ENCODE data around the gene MYLK. TPM values are rescaled to one million over a fixed set of nuclear protein-coding genes. Genes with fewer than 3 reads are reported as not detected.

Gene MYLK
- total RNA-seq, 2 experiments from 2014 or later: 0.22 TPM; not detected in 1

GRCh38 chr3:123650101-123650500 is 234.0 kb downstream of the MYLK start:
- Mint-ChIP-seq H3K4me1 (ENCODE audit: low read depth) (no peaks in the 10 kb centered on the region), H3K9me3 (no peaks in the 10 kb centered on the region), H3K4me3 (no peak overlapping the region), H3K27me3 (no peaks in the 10 kb centered on the region), H3K36me3 (ENCODE audit: low read depth) (no peaks in the 10 kb centered on the region), H3K27ac (no peak overlapping the region)
- CTCF ChIA-PET: no interaction called here
- Histone ChIP-seq H3K4me1 (ENCODE audit: insufficient read depth, low read length) (no peaks in the 10 kb centered on the region), H3K27me3 (ENCODE audit: control insufficient read depth in 1 of 2, insufficient read depth in 2 of 2, low read length in 2 of 2) (no peaks in the 10 kb centered on the region), H3K36me3 (ENCODE audit: insufficient read depth, low read length) (no peaks in the 10 kb centered on the region), H3K4me3 (ENCODE audit: low read length) (no peak overlapping the region), H3K27ac (ENCODE audit: low read depth in 1 of 2, low read length in 2 of 2) (no peak overlapping the region), H3K9me3 (ENCODE audit: control insufficient read depth in 1 of 2, insufficient read depth in 1 of 2, low read length in 2 of 2) (no peaks in the 10 kb centered on the region)
- POLR2A ChIA-PET: no interaction called here
- TF ChIP-seq CTCF (IDR thresholded peaks at IDR 0.05): no peak
- no peak for ATAC-seq (ENCODE audit: poor library complexity)
- DNase-seq: no peak
- intact Hi-C loops (cut with DNase I, micrococcal nuclease): no loop called here

GRCh38 chr3:123648696-123649405 is 235.3 kb downstream of the MYLK start:
- intact Hi-C loops (cut with DNase I, micrococcal nuclease): no loop called here
- H3K4me3 ChIP-seq (ENCODE audit: low read length): no peak overlapping the region

GRCh38 chr3:123644358-123644757 is 239.8 kb downstream of the MYLK start:
- CTCF ChIA-PET: no interaction called here
- H3K9me3 Mint-ChIP-seq: no peaks in the 10 kb centered on the region

More at GRCh38 chr3:123648696-123649405, 235.3 kb downstream of the MYLK start:
- H3K4me1 ChIP-seq (ENCODE audit: insufficient read depth, low read length): no peaks in the 10 kb centered on the region
- Mint-ChIP-seq H3K4me1 (ENCODE audit: low read depth) (no peaks in the 10 kb centered on the region), H3K4me3 (no peak overlapping the region), H3K9me3 (no peaks in the 10 kb centered on the region), H3K27me3 (no peaks in the 10 kb centered on the region), H3K27ac (no peak overlapping the region), H3K36me3 (ENCODE audit: low read depth) (no peaks in the 10 kb centered on the region)
- no peaks in the 10 kb centered on the region for H3K9me3 ChIP-seq (ENCODE audit: control insufficient read depth in 1 of 2, insufficient read depth in 1 of 2, low read length in 2 of 2)
- no peaks in the 10 kb centered on the region for H3K36me3 ChIP-seq (ENCODE audit: insufficient read depth, low read length)
- no peak overlapping the region for H3K27ac ChIP-seq (ENCODE audit: low read depth in 1 of 2, low read length in 2 of 2)
- H3K27me3 ChIP-seq (ENCODE audit: control insufficient read depth in 1 of 2, insufficient read depth in 2 of 2, low read length in 2 of 2): no peaks in the 10 kb centered on the region
- ATAC-seq (ENCODE audit: poor library complexity) (no peak), DNase-seq (no peak)
- TF ChIP-seq CTCF (IDR thresholded peaks at IDR 0.05): no peak
- ChIA-PET CTCF (no interaction called here), POLR2A (no interaction called here)

More at GRCh38 chr3:123644358-123644757, 239.8 kb downstream of the MYLK start:
- no peaks in the 10 kb centered on the region for H3K4me1 Mint-ChIP-seq (ENCODE audit: low read depth)
- Histone ChIP-seq H3K27ac (ENCODE audit: low read depth in 1 of 2, low read length in 2 of 2) (no peak overlapping the region), H3K36me3 (ENCODE audit: insufficient read depth, low read length) (no peaks in the 10 kb centered on the region), H3K27me3 (ENCODE audit: control insufficient read depth in 1 of 2, insufficient read depth in 2 of 2, low read length in 2 of 2) (no peaks in the 10 kb centered on the region), H3K9me3 (ENCODE audit: control insufficient read depth in 1 of 2, insufficient read depth in 1 of 2, low read length in 2 of 2) (no peaks in the 10 kb centered on the region), H3K4me1 (ENCODE audit: insufficient read depth, low read length) (no peaks in the 10 kb centered on the region), H3K4me3 (ENCODE audit: low read length) (no peak overlapping the region)
- intact Hi-C loops (cut with DNase I, micrococcal nuclease): no loop called here
- no peak overlapping the region for H3K4me3 Mint-ChIP-seq
- no peak overlapping the region for H3K27ac Mint-ChIP-seq
- no peak for DNase-seq
- TF ChIP-seq CTCF (IDR thresholded peaks at IDR 0.05): no peak
- POLR2A ChIA-PET: no interaction called here
- no peaks in the 10 kb centered on the region for H3K27me3 Mint-ChIP-seq
- no peaks in the 10 kb centered on the region for H3K36me3 Mint-ChIP-seq (ENCODE audit: low read depth)
- no peak for ATAC-seq (ENCODE audit: poor library complexity)
